Measurements from ENCODE around the gene RIPOR3. TPM values are rescaled to one million over a fixed set of nuclear protein-coding genes. Genes with fewer than 3 reads are reported as not detected.

Gene RIPOR3
- total RNA-seq, 1 donor: 6.5 TPM

- no peak for TF ChIP-seq CTCF (IDR thresholded peaks at IDR 0.05; ENCODE audit: insufficient read depth, low read length)
- H3K4me3 ChIP-seq (ENCODE audit: low read depth, low read length): no peak overlapping the region
- no peak for DNase-seq (ENCODE audit: low read depth)
These were observed 131.3 kb downstream of the RIPOR3 start for GRCh38 chr20:50559856-50560638.

GRCh38 chr20:50559149-50559548 is 132.2 kb downstream of the RIPOR3 start:
- H3K4me3 ChIP-seq (ENCODE audit: low read depth, low read length): no peak overlapping the region
- no peak for TF ChIP-seq CTCF (IDR thresholded peaks at IDR 0.05; ENCODE audit: insufficient read depth, low read length)
- peak; percentile 36 for DNase-seq (ENCODE audit: low read depth)

- peak; percentile 49 for DNase-seq (ENCODE audit: low read depth)
- no peak overlapping the region for H3K4me3 ChIP-seq (ENCODE audit: low read depth, low read length)
- no peak for TF ChIP-seq CTCF (IDR thresholded peaks at IDR 0.05; ENCODE audit: insufficient read depth, low read length)
These were observed 132.8 kb downstream of the RIPOR3 start for GRCh38 chr20:50558483-50558925.

GRCh38 chr20:50557549-50558134 is 133.7 kb downstream of the RIPOR3 start:
- H3K4me3 ChIP-seq (ENCODE audit: low read depth, low read length): no peak overlapping the region
- DNase-seq (ENCODE audit: low read depth): no peak
- no peak for TF ChIP-seq CTCF (IDR thresholded peaks at IDR 0.05; ENCODE audit: insufficient read depth, low read length)

- DNase-seq (ENCODE audit: low read depth): no peak
- no peak for TF ChIP-seq CTCF (IDR thresholded peaks at IDR 0.05; ENCODE audit: insufficient read depth, low read length)
- no peak overlapping the region for H3K4me3 ChIP-seq (ENCODE audit: low read depth, low read length)
These were observed 135.7 kb downstream of the RIPOR3 start for GRCh38 chr20:50555662-50556061.

DNA sequence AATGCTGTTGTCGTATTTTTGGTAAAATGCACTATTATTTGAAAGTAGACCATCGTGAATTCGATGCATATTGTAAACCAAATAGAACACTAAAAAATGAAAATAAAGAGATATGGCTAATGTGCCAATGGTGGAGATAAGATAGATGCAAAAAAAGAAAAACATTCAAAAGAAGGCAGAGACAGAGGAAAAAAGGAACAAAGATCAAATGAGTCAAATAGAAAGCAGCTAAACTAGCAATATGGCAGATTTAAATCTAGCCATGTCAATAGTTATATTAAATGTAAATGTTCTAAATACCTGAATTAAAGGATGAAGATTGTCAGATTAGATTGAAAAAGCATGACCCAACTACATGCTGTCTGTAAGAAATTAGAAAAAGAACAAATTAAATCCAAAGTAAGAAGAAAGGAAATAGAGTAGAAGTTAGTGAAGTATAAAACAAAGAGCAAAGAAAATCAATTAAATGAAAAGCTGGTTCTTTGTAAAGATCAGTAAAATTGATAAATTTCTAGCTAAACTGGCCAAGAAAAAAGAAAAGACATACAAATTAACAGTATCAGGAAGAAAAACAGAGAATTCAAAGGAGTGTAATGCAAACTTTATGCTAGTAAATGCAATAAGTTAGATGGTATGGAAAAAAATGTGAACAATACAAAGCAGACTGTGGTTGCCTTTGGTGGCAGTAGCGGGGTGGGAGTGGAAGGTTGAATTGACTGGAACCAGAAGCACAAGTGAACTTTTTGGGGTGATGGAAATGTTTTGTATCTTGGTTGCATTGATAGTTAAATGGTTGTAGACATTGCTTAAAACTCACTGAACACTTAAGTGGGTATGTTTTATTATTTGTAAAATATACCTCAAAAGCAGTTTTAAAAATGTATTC is 136.4 kb downstream of the RIPOR3 start:
- TF ChIP-seq CTCF (IDR thresholded peaks at IDR 0.05; ENCODE audit: insufficient read depth, low read length): no peak

More for the DNA sequence above, 136.4 kb downstream of the RIPOR3 start:
- H3K4me3 ChIP-seq (ENCODE audit: low read depth, low read length): no peak overlapping the region
- no peak for DNase-seq (ENCODE audit: low read depth)

All from fibroblast of the aortic adventitia (primary cell).